Naive thymus-derived CD4-positive, alpha-beta T cell (primary cell): ENCODE data around the gene FRS2. TPM values are rescaled to one million over a fixed set of nuclear protein-coding genes. Genes with fewer than 3 reads are reported as not detected.

Experiments used
- ATAC-seq: fragments of 150-1000 bp; cut with Tn5 transposase; 2 replicates; pipeline ENCODE4 v1.10.0; 2021; ENCODE audit warnings: mild to moderate bottlenecking, moderate library complexity
- CTCF ChIA-PET: fragments of 350-600 bp; sonication (Branson Sonifier 250); formaldehyde crosslinking; loops from one replicate; lab custom pipeline; 2021; ENCODE audit warnings: antibody characterized with exemption; lab: Charles Lee
- POLR2A ChIA-PET: fragments of 350-600 bp; sonication (Branson Sonifier 250); formaldehyde crosslinking; loops from one replicate; lab custom pipeline; 2021; ENCODE audit warnings: antibody characterized with exemption, inconsistent platforms; lab: Charles Lee
- DNase-seq, 9 donors: peaks; one replicate each; pipeline versions ENCODE4 v3.0.0 to v3.0.0-alpha.2; 2020 to 2022; ENCODE audit warnings: mixed read lengths in 1 of 9
- H3K27ac ChIP-seq: one replicate; pipeline ENCODE4 v1.7.0; 2013; ENCODE audit warnings: mild to moderate bottlenecking, low read depth, low read length, moderate library complexity
- H3K27me3 ChIP-seq, 2 donors: one replicate each; pipeline ENCODE4 v1.7.0; 2013; ENCODE audit warnings: low read length in 2 of 2, mild to moderate bottlenecking in 2 of 2, moderate library complexity in 2 of 2; ENCODE audit not compliant: control insufficient read depth in 2 of 2, insufficient read depth in 2 of 2
- H3K36me3 ChIP-seq, 3 experiments: 1 replicate in 2 of 3; 2 replicates in 1 of 3; pipeline ENCODE4 v1.7.0; 2013; ENCODE audit warnings: low read length in 3 of 3, mild to moderate bottlenecking in 3 of 3, moderate library complexity in 1 of 3; ENCODE audit not compliant: insufficient read depth in 3 of 3, control insufficient read depth in 2 of 3
- H3K4me1 ChIP-seq, 2 donors: one replicate each; pipeline ENCODE4 v1.7.0; 2013; ENCODE audit warnings: low read length in 2 of 2, mild to moderate bottlenecking in 2 of 2, moderate library complexity in 1 of 2; ENCODE audit not compliant: control insufficient read depth in 2 of 2, insufficient read depth in 2 of 2
- H3K4me3 ChIP-seq: 2 replicates; pipeline ENCODE4 v1.7.0; 2013; ENCODE audit warnings: mild to moderate bottlenecking, low read length
- H3K9me3 ChIP-seq, 3 experiments: 1 replicate in 2 of 3; 2 replicates in 1 of 3; pipeline ENCODE4 v1.7.0; 2013; ENCODE audit warnings: low read length in 3 of 3; ENCODE audit not compliant: control insufficient read depth in 2 of 3
- H3K27ac Mint-ChIP-seq, 9 donors: one replicate each; pipeline ENCODE4 v1.8.0; 2020 to 2022; ENCODE audit warnings: mixed read lengths in 9 of 9, mild to moderate bottlenecking in 8 of 9, moderate library complexity in 5 of 9, inconsistent platforms in 2 of 9
- H3K27me3 Mint-ChIP-seq, 5 donors: one replicate each; pipeline ENCODE4 v1.8.0; 2021 to 2022; ENCODE audit warnings: mixed read lengths in 5 of 5, mild to moderate bottlenecking in 1 of 5
- H3K36me3 Mint-ChIP-seq, 5 donors: one replicate each; pipeline ENCODE4 v1.8.0; 2020 to 2022; ENCODE audit warnings: mixed read lengths in 5 of 5, mild to moderate bottlenecking in 3 of 5, inconsistent platforms in 1 of 5
- H3K4me1 Mint-ChIP-seq, 7 donors: one replicate each; pipeline ENCODE4 v1.8.0; 2020 to 2022; ENCODE audit warnings: mixed read lengths in 7 of 7, mild to moderate bottlenecking in 3 of 7, inconsistent platforms in 1 of 7
- H3K4me3 Mint-ChIP-seq, 10 donors: one replicate each; pipeline ENCODE4 v1.8.0; 2020 to 2022; ENCODE audit warnings: mild to moderate bottlenecking in 10 of 10, mixed read lengths in 10 of 10, moderate library complexity in 6 of 10, inconsistent platforms in 2 of 10
- H3K9me3 Mint-ChIP-seq, 11 donors: one replicate each; pipeline ENCODE4 v1.8.0; 2020 to 2022; ENCODE audit warnings: mixed read lengths in 11 of 11, mild to moderate bottlenecking in 4 of 11, inconsistent platforms in 1 of 11, moderate library complexity in 1 of 11
- intact Hi-C, 2 donors: fragments of 100-400 bp; cut with micrococcal nuclease; formaldehyde crosslinking; loops; one replicate each; pipeline ENCODE4 v1.15.1; 2023
- polyA plus RNA-seq, 2 donors: library from polyadenylated mRNA; unstranded; fragments of 300-500 nt; fragmentation: Illumina TruSeq; gene quantifications; one replicate each; pipeline ENCODE4 v1.2.3, GENCODE V29; 2021
- total RNA-seq, 6 experiments: library from RNA in 5 of 6; stranded (reverse) in 5 of 6; gene quantifications; 1 replicate in 5 of 6; 2 replicates in 1 of 6; pipeline ENCODE4 v1.2.3 and lab custom pipeline; 2021 to 2026

The FRS2 gene
- total and polyA plus RNA-seq, 7 experiments from 2014 or later = 11.0 to 30.1 (median 21.8) TPM

- H3K27ac Mint-ChIP-seq = no peak overlapping the region
- no peaks in the 10 kb centered on the region for H3K9me3 Mint-ChIP-seq
- no peak for DNase-seq
- H3K4me1 Mint-ChIP-seq = peaks cover 0 to 21% (median 0%) of the 10 kb centered on the region in 7 donors
- no peaks in the 10 kb centered on the region for H3K27me3 Mint-ChIP-seq
- H3K36me3 ChIP-seq = no peaks in the 10 kb centered on the region
- peaks cover 0 to 1% (median 0%) of the 10 kb centered on the region in 5 donors for H3K36me3 Mint-ChIP-seq
- POLR2A ChIA-PET = no interaction called here
- H3K4me1 ChIP-seq = no peaks in the 10 kb centered on the region
- no peak overlapping the region for H3K27ac ChIP-seq
- ATAC-seq = no peak
- H3K4me3 Mint-ChIP-seq = no peak overlapping the region
- CTCF ChIA-PET = no interaction called here
- H3K4me3 ChIP-seq = no peak overlapping the region
- H3K27me3 ChIP-seq = no peaks in the 10 kb centered on the region
- intact Hi-C loops = no loop called here
- H3K9me3 ChIP-seq = no peaks in the 10 kb centered on the region
Observed at GRCh38 chr12:69556383-69556782, 86.2 kb downstream of the FRS2 start.

GRCh38 chr12:69563166-69563762, 93.1 kb downstream of the FRS2 start:
- H3K27ac Mint-ChIP-seq = no peak overlapping the region
- DNase-seq (no peak), ATAC-seq (no peak)
- Histone ChIP-seq H3K27me3 (no peaks in the 10 kb centered on the region), H3K4me1 (no peaks in the 10 kb centered on the region), H3K27ac (no peak overlapping the region), H3K9me3 (no peaks in the 10 kb centered on the region), H3K4me3 (no peak overlapping the region), H3K36me3 (peaks cover 0 to 9% (median 0%) of the 10 kb centered on the region in 3 experiments)
- H3K9me3 Mint-ChIP-seq = no peaks in the 10 kb centered on the region
- intact Hi-C loops = loop anchor here in 1 of 2 donors (10.0 kb wide), 1 partner anchor 728 kb away; no protein-coding TSS in a partner anchor
- no peaks in the 10 kb centered on the region for H3K27me3 Mint-ChIP-seq
- H3K4me3 Mint-ChIP-seq = no peak overlapping the region
- H3K4me1 Mint-ChIP-seq = peaks cover 0 to 18% (median 4%) of the 10 kb centered on the region in 7 donors
- POLR2A ChIA-PET = interaction anchor here (0.7 kb wide), 1 partner anchor 9 kb away, joined by 3 read pairs; no protein-coding TSS in a partner anchor
- CTCF ChIA-PET = interaction anchor here (0.6 to 1.1 kb wide), 2 partner anchors 8 to 346 kb away, joined by 3 read pairs; no protein-coding TSS in a partner anchor
- peaks cover 0 to 5% (median 0%) of the 10 kb centered on the region in 5 donors for H3K36me3 Mint-ChIP-seq

GRCh38 chr12:69566603-69567002, 96.4 kb downstream of the FRS2 start:
- Histone ChIP-seq H3K4me3 (no peak overlapping the region), H3K9me3 (no peaks in the 10 kb centered on the region), H3K36me3 (peaks cover 0 to 15% (median 0%) of the 10 kb centered on the region in 3 experiments), H3K27me3 (no peaks in the 10 kb centered on the region), H3K27ac (peak overlapping the region; percentile 12), H3K4me1 (no peaks in the 10 kb centered on the region)
- Mint-ChIP-seq H3K27me3 (no peaks in the 10 kb centered on the region), H3K36me3 (peaks cover 0 to 17% (median 5%) of the 10 kb centered on the region in 5 donors), H3K4me3 (no peak overlapping the region), H3K27ac (peak overlapping the region in 7 of 9 donors; percentile 8 to 80 (median 17)), H3K4me1 (peaks cover 0 to 16% (median 2%) of the 10 kb centered on the region in 7 donors), H3K9me3 (no peaks in the 10 kb centered on the region)
- no peak for ATAC-seq
- no peak for DNase-seq
- ChIA-PET POLR2A (interaction anchor here (1.3 kb wide), 1 partner anchor 12 kb away, joined by 4 read pairs; no protein-coding TSS in a partner anchor), CTCF (interaction anchor here (1.2 to 1.8 kb wide), 2 partner anchors 208 to 275 kb away, joined by 4 read pairs; no protein-coding TSS in a partner anchor)
- intact Hi-C loops = loop anchor here in 1 of 2 donors (10.0 kb wide), 1 partner anchor 732 kb away; no protein-coding TSS in a partner anchor

GRCh38 chr12:69569236-69569635, 99.0 kb downstream of the FRS2 start:
- intact Hi-C loops = loop anchor here in 1 of 2 donors (10.0 kb wide), 1 partner anchor 734 kb away; no protein-coding TSS in a partner anchor
- peak overlapping the region; percentile 56 for H3K27ac ChIP-seq
- no peaks in the 10 kb centered on the region for H3K9me3 ChIP-seq
- H3K4me3 ChIP-seq = no peak overlapping the region
- no peaks in the 10 kb centered on the region for H3K4me1 ChIP-seq
- DNase-seq (no peak), ATAC-seq (no peak)
- H3K36me3 Mint-ChIP-seq = peaks cover 10 to 27% (median 13%) of the 10 kb centered on the region in 5 donors
- no peaks in the 10 kb centered on the region for H3K9me3 Mint-ChIP-seq
- no peaks in the 10 kb centered on the region for H3K27me3 ChIP-seq
- ChIA-PET POLR2A (interaction anchor here (0.7 to 2.1 kb wide), 2 partner anchors 238 to 413 kb away, joined by 3 to 8 read pairs; no protein-coding TSS in a partner anchor), CTCF (interaction anchor here (0.7 to 5.7 kb wide), 12 partner anchors 9 to 413 kb away, joined by 3 to 76 read pairs (median 3); no protein-coding TSS in a partner anchor)
- H3K27me3 Mint-ChIP-seq = no peaks in the 10 kb centered on the region
- peak overlapping the region in 6 of 9 donors; percentile 0 to 74 (median 18) for H3K27ac Mint-ChIP-seq
- no peak overlapping the region for H3K4me3 Mint-ChIP-seq
- H3K4me1 Mint-ChIP-seq = peaks cover 0 to 16% (median 0%) of the 10 kb centered on the region in 7 donors
- H3K36me3 ChIP-seq = peaks cover 0 to 22% (median 0%) of the 10 kb centered on the region in 3 experiments

GRCh38 chr12:69570000-69570516, 99.9 kb downstream of the FRS2 start:
- Histone ChIP-seq H3K27ac (peak overlapping the region; percentile 56), H3K4me3 (no peak overlapping the region), H3K36me3 (peaks cover 0 to 30% (median 4%) of the 10 kb centered on the region in 3 experiments), H3K27me3 (no peaks in the 10 kb centered on the region), H3K9me3 (no peaks in the 10 kb centered on the region), H3K4me1 (no peaks in the 10 kb centered on the region)
- Mint-ChIP-seq H3K4me3 (no peak overlapping the region), H3K9me3 (no peaks in the 10 kb centered on the region), H3K27ac (peak overlapping the region in 5 of 9 donors; percentile 2 to 79 (median 34)), H3K4me1 (peaks cover 0 to 16% (median 0%) of the 10 kb centered on the region in 7 donors), H3K27me3 (no peaks in the 10 kb centered on the region), H3K36me3 (peaks cover 15 to 35% (median 19%) of the 10 kb centered on the region in 5 donors)
- POLR2A ChIA-PET = interaction anchor here (0.7 to 2.1 kb wide), 2 partner anchors 239 to 414 kb away, joined by 3 to 8 read pairs; no protein-coding TSS in a partner anchor
- intact Hi-C loops = loop anchor here (1.0 to 10.0 kb wide), 8 partner anchors 98 to 735 kb away; partner anchors contain the start of gene FRS2 (in 2 of the 2)
- CTCF ChIA-PET = interaction anchor here (0.6 to 5.7 kb wide), 21 partner anchors 10 to 1991 kb away, joined by 3 to 76 read pairs (median 3); no protein-coding TSS in a partner anchor
- ATAC-seq (no peak), DNase-seq (no peak)
